ENCODE measurements around the gene ZBTB38. TPM values are rescaled to one million over a fixed set of nuclear protein-coding genes. Genes with fewer than 3 reads are reported as not detected.

The ZBTB38 gene
- total RNA-seq, 5 donors from 2014 or later (not counting 1 experiment from before 2014, with no cell fraction given) = 38.7 to 72.3 (median 58.2) TPM

DNA sequence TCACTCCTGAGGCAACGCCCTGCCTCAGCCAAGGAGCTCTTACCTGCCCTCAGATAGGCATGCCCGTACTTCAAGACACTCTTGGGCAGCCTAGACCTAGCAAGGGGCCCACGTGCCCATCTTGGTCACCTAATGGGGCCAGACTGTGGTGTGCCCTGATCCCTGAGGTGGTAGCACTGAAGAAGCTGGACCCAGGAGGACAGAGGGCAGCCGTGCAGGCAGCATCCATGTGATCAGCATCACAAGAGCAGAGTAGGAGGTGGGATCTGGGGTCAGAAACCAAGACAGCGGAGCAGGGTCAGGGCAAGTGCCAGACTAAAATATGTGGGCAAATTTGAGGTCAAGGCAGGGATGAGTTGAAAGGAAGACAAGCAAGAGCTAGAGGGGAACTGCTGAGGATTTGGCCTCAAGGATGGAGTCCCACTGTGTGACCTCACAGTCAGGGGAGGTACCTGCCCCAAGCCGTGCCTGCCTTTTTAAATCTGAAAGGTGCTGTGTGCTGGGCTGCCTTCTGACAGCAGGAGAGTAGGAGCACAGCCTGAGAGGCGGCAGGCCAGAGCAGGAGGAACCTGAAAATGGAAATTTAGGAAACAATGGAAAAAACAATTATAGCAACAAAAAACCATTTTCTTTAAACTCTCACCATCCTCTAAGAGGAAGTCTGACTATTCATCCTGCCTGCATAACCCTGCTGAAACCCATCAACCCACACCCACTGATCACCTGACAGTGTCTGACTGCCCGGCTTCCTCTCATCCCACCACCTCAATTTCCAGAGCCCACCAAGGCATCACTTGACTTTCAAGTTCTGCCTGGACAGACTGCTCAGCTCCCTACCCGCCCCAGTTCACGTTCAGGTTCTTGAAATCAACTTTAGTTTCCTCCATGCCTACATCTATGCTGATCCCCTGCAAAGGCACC is 7.3 kb downstream of the ZBTB38 start:
- no peaks in the 10 kb centered on the region for H3K27me3 ChIP-seq (replicated peaks in 1 of 2; ENCODE audit: control insufficient read depth in 2 of 2, extremely low read depth in 1 of 2, insufficient read depth in 2 of 2, low read length in 1 of 2)
- ChIA-PET POLR2A (interaction anchor here in 1 of 2 donors (0.6 to 1.4 kb wide), 2 partner anchors 9 to 13 kb away, joined by 5 read pairs; no protein-coding TSS in a partner anchor), CTCF (interaction anchor here (0.8 to 1.3 kb wide), 2 partner anchors 24 to 64 kb away, joined by 4 read pairs; no protein-coding TSS in a partner anchor)
- H3K9me3 ChIP-seq = no peaks in the 10 kb centered on the region
- no peaks in the 10 kb centered on the region for H3K36me3 Mint-ChIP-seq
- peaks cover 21 to 39% (median 38%) of the 10 kb centered on the region in 3 donors for H3K4me1 Mint-ChIP-seq
- no peaks in the 10 kb centered on the region for H3K36me3 ChIP-seq (ENCODE audit: control insufficient read depth in 2 of 2, extremely low read depth in 1 of 2, insufficient read depth in 1 of 2, low read length in 1 of 2)
- H3K27ac Mint-ChIP-seq = peak overlapping the region; percentile 71 to 74
- DNase-seq (no peak), ATAC-seq (replicated peaks in 1 of 4) (peak in 2 of 4 experiments; percentile 45 to 48)
- no peaks in the 10 kb centered on the region for H3K27me3 Mint-ChIP-seq
- H3K4me1 ChIP-seq (ENCODE audit: control insufficient read depth in 1 of 2, extremely low read depth in 1 of 2, insufficient read depth in 2 of 2, low read length in 2 of 2) = peaks cover 0 to 31% of the 10 kb centered on the region in 2 experiments
- no peaks in the 10 kb centered on the region for H3K9me3 Mint-ChIP-seq
- H3K27ac ChIP-seq (ENCODE audit: low read length) = no peak overlapping the region
- WGBS (ENCODE audit: insufficient coverage) = 82% methylated on average over 9 of the region's 10 CpGs
- H3K4me3 Mint-ChIP-seq = peak overlapping the region in 1 of 3 donors; percentile 1
- H3K4me3 ChIP-seq (ENCODE audit: control insufficient read depth in 1 of 2, extremely low read depth in 1 of 2, low read length in 1 of 2) = no peak overlapping the region

- Histone ChIP-seq H3K36me3 (ENCODE audit: control insufficient read depth in 2 of 2, extremely low read depth in 1 of 2, insufficient read depth in 1 of 2, low read length in 1 of 2) (no peaks in the 10 kb centered on the region), H3K4me1 (ENCODE audit: control insufficient read depth in 1 of 2, extremely low read depth in 1 of 2, insufficient read depth in 2 of 2, low read length in 2 of 2) (peaks cover 0 to 31% of the 10 kb centered on the region in 2 experiments), H3K27me3 (replicated peaks in 1 of 2; ENCODE audit: control insufficient read depth in 2 of 2, extremely low read depth in 1 of 2, insufficient read depth in 2 of 2, low read length in 1 of 2) (no peaks in the 10 kb centered on the region), H3K9me3 (no peaks in the 10 kb centered on the region), H3K27ac (ENCODE audit: low read length) (no peak overlapping the region), H3K4me3 (ENCODE audit: control insufficient read depth in 1 of 2, extremely low read depth in 1 of 2, low read length in 1 of 2) (no peak overlapping the region)
- H3K27me3 Mint-ChIP-seq = no peaks in the 10 kb centered on the region
- ATAC-seq (replicated peaks in 1 of 4) (no peak), DNase-seq (no peak)
- 100% methylated on average over 1 of the region's 3 CpGs for WGBS (ENCODE audit: insufficient coverage)
- H3K36me3 Mint-ChIP-seq = no peaks in the 10 kb centered on the region
- H3K27ac Mint-ChIP-seq = no peak overlapping the region
- ChIA-PET CTCF (no interaction called here), POLR2A (interaction anchor here (0.5 kb wide), 2 partner anchors 35 to 66 kb away, joined by 3 read pairs; no protein-coding TSS in a partner anchor)
- H3K4me3 Mint-ChIP-seq = no peak overlapping the region
- no peaks in the 10 kb centered on the region for H3K9me3 Mint-ChIP-seq
- peaks cover 21 to 40% (median 39%) of the 10 kb centered on the region in 3 donors for H3K4me1 Mint-ChIP-seq
Measured at GRCh38 chr3:141377377-141377776, 9.1 kb downstream of the ZBTB38 start.

- Mint-ChIP-seq H3K9me3 (no peaks in the 10 kb centered on the region), H3K27me3 (no peaks in the 10 kb centered on the region), H3K4me3 (no peak overlapping the region), H3K36me3 (no peaks in the 10 kb centered on the region), H3K27ac (peak overlapping the region; percentile 88 to 93), H3K4me1 (peaks cover 21 to 40% (median 39%) of the 10 kb centered on the region in 3 donors)
- no peak for ATAC-seq (replicated peaks in 1 of 4)
- Histone ChIP-seq H3K9me3 (no peaks in the 10 kb centered on the region), H3K4me1 (ENCODE audit: control insufficient read depth in 1 of 2, extremely low read depth in 1 of 2, insufficient read depth in 2 of 2, low read length in 2 of 2) (peaks cover 0 to 31% of the 10 kb centered on the region in 2 experiments), H3K27me3 (replicated peaks in 1 of 2; ENCODE audit: control insufficient read depth in 2 of 2, extremely low read depth in 1 of 2, insufficient read depth in 2 of 2, low read length in 1 of 2) (no peaks in the 10 kb centered on the region), H3K4me3 (ENCODE audit: control insufficient read depth in 1 of 2, extremely low read depth in 1 of 2, low read length in 1 of 2) (no peak overlapping the region), H3K27ac (ENCODE audit: low read length) (peak overlapping the region; percentile 78), H3K36me3 (ENCODE audit: control insufficient read depth in 2 of 2, extremely low read depth in 1 of 2, insufficient read depth in 1 of 2, low read length in 1 of 2) (no peaks in the 10 kb centered on the region)
- POLR2A ChIA-PET = interaction anchor here in 1 of 2 donors (1.1 kb wide), 1 partner anchor 34 kb away, joined by 4 read pairs; no protein-coding TSS in a partner anchor
- CTCF ChIA-PET = interaction anchor here (0.6 to 1.4 kb wide), 3 partner anchors 10 to 36 kb away, joined by 5 to 12 read pairs (median 6); no protein-coding TSS in a partner anchor
- no peak for DNase-seq
- WGBS (ENCODE audit: insufficient coverage) = 100% methylated on average over 1 of the region's 4 CpGs
Measured at GRCh38 chr3:141378556-141378955, 10.3 kb downstream of the ZBTB38 start.

GRCh38 chr3:141379250-141379966 is 11.1 kb downstream of the ZBTB38 start:
- no peak overlapping the region for H3K4me3 ChIP-seq (ENCODE audit: control insufficient read depth in 1 of 2, extremely low read depth in 1 of 2, low read length in 1 of 2)
- POLR2A ChIA-PET = interaction anchor here in 1 of 2 donors (1.1 kb wide), 1 partner anchor 33 kb away, joined by 4 read pairs; no protein-coding TSS in a partner anchor
- peak overlapping the region; percentile 16 to 50 (median 36) for H3K4me3 Mint-ChIP-seq
- peaks cover 21 to 40% (median 39%) of the 10 kb centered on the region in 3 donors for H3K4me1 Mint-ChIP-seq
- no peaks in the 10 kb centered on the region for H3K9me3 ChIP-seq
- H3K27ac ChIP-seq (ENCODE audit: low read length) = peak overlapping the region; percentile 78
- CTCF ChIA-PET = interaction anchor here (0.5 to 1.4 kb wide), 6 partner anchors 9 to 122 kb away, joined by 3 to 12 read pairs (median 4); no protein-coding TSS in a partner anchor
- no peaks in the 10 kb centered on the region for H3K36me3 Mint-ChIP-seq
- peak in 12 of 35 experiments; percentile 2 to 60 (median 12) for DNase-seq
- H3K27me3 ChIP-seq (replicated peaks in 1 of 2; ENCODE audit: control insufficient read depth in 2 of 2, extremely low read depth in 1 of 2, insufficient read depth in 2 of 2, low read length in 1 of 2) = no peaks in the 10 kb centered on the region
- no peaks in the 10 kb centered on the region for H3K9me3 Mint-ChIP-seq
- no peaks in the 10 kb centered on the region for H3K27me3 Mint-ChIP-seq
- H3K4me1 ChIP-seq (ENCODE audit: control insufficient read depth in 1 of 2, extremely low read depth in 1 of 2, insufficient read depth in 2 of 2, low read length in 2 of 2) = peaks cover 0 to 31% of the 10 kb centered on the region in 2 experiments
- H3K27ac Mint-ChIP-seq = peak overlapping the region; percentile 88 to 93
- no peaks in the 10 kb centered on the region for H3K36me3 ChIP-seq (ENCODE audit: control insufficient read depth in 2 of 2, extremely low read depth in 1 of 2, insufficient read depth in 1 of 2, low read length in 1 of 2)
- peak; percentile 63 to 82 (median 68) for ATAC-seq (replicated peaks in 1 of 4)
- 28% methylated on average over 9 of the region's 12 CpGs for WGBS (ENCODE audit: insufficient coverage)

DNA sequence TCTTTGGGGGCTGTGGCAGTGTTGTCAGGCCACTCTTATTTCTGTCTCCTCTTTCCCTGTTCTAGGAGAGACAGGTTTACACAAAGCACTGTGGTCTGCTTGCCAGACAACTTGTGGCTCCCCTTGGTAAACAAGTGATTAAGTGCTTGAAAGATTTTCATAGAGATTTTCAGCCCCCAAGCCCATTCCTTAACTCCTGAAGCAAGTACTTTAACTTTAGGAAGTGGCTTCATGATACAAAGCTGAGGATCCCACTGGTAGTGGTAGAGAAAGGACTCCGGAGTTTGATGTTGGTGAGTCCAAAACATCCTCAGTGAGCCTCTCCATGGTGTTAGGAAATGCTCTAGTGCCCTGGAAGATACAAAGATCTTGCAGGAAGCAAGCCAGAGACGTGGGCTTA is 12.0 kb downstream of the ZBTB38 start:
- Histone ChIP-seq H3K36me3 (ENCODE audit: control insufficient read depth in 2 of 2, extremely low read depth in 1 of 2, insufficient read depth in 1 of 2, low read length in 1 of 2) (no peaks in the 10 kb centered on the region), H3K4me1 (ENCODE audit: control insufficient read depth in 1 of 2, extremely low read depth in 1 of 2, insufficient read depth in 2 of 2, low read length in 2 of 2) (peaks cover 0 to 30% of the 10 kb centered on the region in 2 experiments), H3K9me3 (no peaks in the 10 kb centered on the region), H3K27me3 (replicated peaks in 1 of 2; ENCODE audit: control insufficient read depth in 2 of 2, extremely low read depth in 1 of 2, insufficient read depth in 2 of 2, low read length in 1 of 2) (no peaks in the 10 kb centered on the region), H3K4me3 (ENCODE audit: control insufficient read depth in 1 of 2, extremely low read depth in 1 of 2, low read length in 1 of 2) (no peak overlapping the region), H3K27ac (ENCODE audit: low read length) (peak overlapping the region; percentile 78)
- Mint-ChIP-seq H3K9me3 (no peaks in the 10 kb centered on the region), H3K4me3 (no peak overlapping the region), H3K36me3 (no peaks in the 10 kb centered on the region), H3K27me3 (no peaks in the 10 kb centered on the region), H3K4me1 (peaks cover 19 to 38% (median 38%) of the 10 kb centered on the region in 3 donors), H3K27ac (peak overlapping the region in 1 of 2 donors; percentile 56)
- WGBS (ENCODE audit: insufficient coverage) = 100% methylated on average over 1 of the region's 2 CpGs
- CTCF ChIA-PET = no interaction called here
- ATAC-seq (replicated peaks in 1 of 4) (no peak), DNase-seq (no peak)
- POLR2A ChIA-PET = no interaction called here

- Histone ChIP-seq H3K27ac (ENCODE audit: low read length) (peak overlapping the region; percentile 78), H3K36me3 (ENCODE audit: control insufficient read depth in 2 of 2, extremely low read depth in 1 of 2, insufficient read depth in 1 of 2, low read length in 1 of 2) (no peaks in the 10 kb centered on the region), H3K9me3 (no peaks in the 10 kb centered on the region), H3K27me3 (replicated peaks in 1 of 2; ENCODE audit: control insufficient read depth in 2 of 2, extremely low read depth in 1 of 2, insufficient read depth in 2 of 2, low read length in 1 of 2) (no peaks in the 10 kb centered on the region), H3K4me1 (ENCODE audit: control insufficient read depth in 1 of 2, extremely low read depth in 1 of 2, insufficient read depth in 2 of 2, low read length in 2 of 2) (peaks cover 0 to 23% of the 10 kb centered on the region in 2 experiments), H3K4me3 (ENCODE audit: control insufficient read depth in 1 of 2, extremely low read depth in 1 of 2, low read length in 1 of 2) (no peak overlapping the region)
- no peak for ATAC-seq (replicated peaks in 1 of 4)
- no peaks in the 10 kb centered on the region for H3K9me3 Mint-ChIP-seq
- WGBS (ENCODE audit: insufficient coverage) = 89% methylated on average over 2 of the region's 2 CpGs
- no peaks in the 10 kb centered on the region for H3K27me3 Mint-ChIP-seq
- H3K27ac Mint-ChIP-seq = peak overlapping the region in 1 of 2 donors; percentile 56
- no peaks in the 10 kb centered on the region for H3K36me3 Mint-ChIP-seq
- POLR2A ChIA-PET = no interaction called here
- DNase-seq = no peak
- no peak overlapping the region for H3K4me3 Mint-ChIP-seq
- peaks cover 12 to 31% (median 30%) of the 10 kb centered on the region in 3 donors for H3K4me1 Mint-ChIP-seq
- CTCF ChIA-PET = no interaction called here
Measured at GRCh38 chr3:141380987-141381386, 12.7 kb downstream of the ZBTB38 start.
